ENCODE measurements around the gene OLFML2A.

DNA sequence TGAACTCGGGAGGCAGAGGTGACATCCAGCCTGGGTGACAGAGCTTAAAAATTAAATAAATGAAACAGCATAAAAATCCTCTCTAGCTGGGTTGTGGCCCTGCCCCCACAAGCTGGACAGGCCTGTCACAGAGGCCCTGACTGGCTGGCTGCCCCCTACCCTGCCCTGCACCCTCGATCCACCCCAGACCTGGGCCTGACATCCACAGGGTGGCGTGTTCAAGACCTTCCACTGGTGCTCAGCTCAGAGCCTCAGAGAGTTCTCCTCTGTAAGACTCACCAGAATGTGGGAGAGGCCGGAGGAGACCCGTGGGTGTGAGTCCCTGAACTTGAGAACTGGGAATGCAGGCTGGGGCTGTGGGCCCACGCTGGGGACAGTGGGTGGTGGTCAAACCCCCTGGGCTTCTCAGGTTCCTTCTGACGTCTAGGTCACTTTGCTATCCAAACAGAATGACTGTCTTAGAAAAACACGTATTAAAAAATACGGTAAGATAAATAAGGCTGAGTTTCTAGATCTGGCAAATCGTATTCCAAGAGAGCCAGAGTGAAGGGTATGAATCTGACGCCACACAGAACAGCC lies 66.6 kb downstream of the OLFML2A start:
- TF ChIP-seq, protein P1, sequence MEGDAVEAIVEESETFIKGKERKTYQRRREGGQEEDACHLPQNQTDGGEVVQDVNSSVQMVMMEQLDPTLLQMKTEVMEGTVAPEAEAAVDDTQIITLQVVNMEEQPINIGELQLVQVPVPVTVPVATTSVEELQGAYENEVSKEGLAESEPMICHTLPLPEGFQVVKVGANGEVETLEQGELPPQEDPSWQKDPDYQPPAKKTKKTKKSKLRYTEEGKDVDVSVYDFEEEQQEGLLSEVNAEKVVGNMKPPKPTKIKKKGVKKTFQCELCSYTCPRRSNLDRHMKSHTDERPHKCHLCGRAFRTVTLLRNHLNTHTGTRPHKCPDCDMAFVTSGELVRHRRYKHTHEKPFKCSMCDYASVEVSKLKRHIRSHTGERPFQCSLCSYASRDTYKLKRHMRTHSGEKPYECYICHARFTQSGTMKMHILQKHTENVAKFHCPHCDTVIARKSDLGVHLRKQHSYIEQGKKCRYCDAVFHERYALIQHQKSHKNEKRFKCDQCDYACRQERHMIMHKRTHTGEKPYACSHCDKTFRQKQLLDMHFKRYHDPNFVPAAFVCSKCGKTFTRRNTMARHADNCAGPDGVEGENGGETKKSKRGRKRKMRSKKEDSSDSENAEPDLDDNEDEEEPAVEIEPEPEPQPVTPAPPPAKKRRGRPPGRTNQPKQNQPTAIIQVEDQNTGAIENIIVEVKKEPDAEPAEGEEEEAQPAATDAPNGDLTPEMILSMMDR (CRISPR knock-in tag; IDR thresholded peaks at IDR 0.05) = no peak
- no peak for TF ChIP-seq POLR2AphosphoS2 (IDR thresholded peaks at IDR 0.05; ENCODE audit: low read depth, low read length)

Data from HepG2 (cell line).